HG02763 (cell line): ENCODE data around the gene SMIM12.
"Not testable (repeated sequence)": the region's sequence is repeated elsewhere in the genome, so short reads cannot be mapped to it uniquely, and the experiment has no call there.

Experiments used
- ATAC-seq: cut with Tn5 transposase; IDR thresholded peaks from one replicate; pipeline ENCODE4 v1.9.1; 2021; ENCODE audit warnings: mild to moderate bottlenecking, moderate library complexity; ENCODE audit not compliant: unreplicated experiment

SMIM12 gene

DNA sequence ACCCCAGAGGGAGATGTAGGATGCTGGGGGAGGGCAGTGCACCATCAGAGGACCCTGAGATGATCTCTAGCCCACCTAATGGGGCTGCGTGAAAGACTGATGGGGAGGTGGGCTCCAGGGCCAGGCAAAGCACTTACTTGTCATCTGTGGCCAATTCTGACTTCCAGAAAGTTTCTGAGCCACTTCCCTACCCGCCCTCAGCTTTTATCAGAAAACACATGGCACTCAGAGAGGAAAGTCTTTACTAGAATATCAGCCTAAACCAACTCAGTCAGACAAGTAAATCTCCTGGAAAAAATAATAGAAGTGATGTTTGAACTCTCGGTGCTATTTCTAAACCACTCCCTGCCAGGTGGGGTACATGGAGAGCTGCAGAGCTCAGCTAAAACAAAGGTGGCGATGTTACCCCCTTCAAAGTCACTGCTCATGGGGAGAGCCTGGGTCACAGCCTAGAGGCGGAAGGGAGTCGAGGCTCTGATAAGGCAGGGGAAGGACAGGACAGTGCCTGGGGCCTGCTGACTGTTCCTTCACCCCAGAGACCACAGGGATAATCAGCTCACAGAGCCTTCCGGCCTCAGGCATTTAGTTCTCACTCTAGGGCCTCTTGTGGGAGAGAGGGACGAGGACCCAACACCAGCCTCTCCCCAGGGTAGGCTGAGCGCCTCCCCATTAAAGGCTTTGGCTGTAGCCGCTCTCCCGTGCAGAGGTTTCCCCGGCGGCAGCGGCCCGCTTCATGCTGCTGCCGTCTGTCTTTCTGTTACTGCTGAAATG is 14.2 kb downstream of the SMIM12 start:
- ATAC-seq, result no peak

DNA sequence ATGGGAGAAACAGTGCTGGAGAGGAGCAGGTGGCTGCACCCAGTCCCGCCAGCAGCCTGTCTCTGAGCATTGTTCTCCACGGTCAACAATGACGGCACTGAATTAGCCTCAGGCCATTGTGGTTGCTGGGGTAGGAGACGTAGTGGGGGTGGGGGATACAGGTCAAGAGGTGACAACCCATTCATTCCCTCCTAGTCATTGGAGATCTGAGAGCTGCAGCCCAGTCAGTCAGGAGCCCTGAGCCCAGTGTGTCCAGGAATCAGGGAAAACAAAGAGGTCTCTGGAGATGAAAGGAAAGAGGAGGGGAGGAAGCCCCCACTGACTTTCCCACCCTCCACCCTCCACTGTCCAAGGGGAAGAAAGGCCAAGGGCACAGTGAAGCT is 15.3 kb downstream of the SMIM12 start:
- ATAC-seq, result no peak

GRCh38 chr1:34843392-34844251 is 15.9 kb downstream of the SMIM12 start:
- no peak for ATAC-seq

DNA sequence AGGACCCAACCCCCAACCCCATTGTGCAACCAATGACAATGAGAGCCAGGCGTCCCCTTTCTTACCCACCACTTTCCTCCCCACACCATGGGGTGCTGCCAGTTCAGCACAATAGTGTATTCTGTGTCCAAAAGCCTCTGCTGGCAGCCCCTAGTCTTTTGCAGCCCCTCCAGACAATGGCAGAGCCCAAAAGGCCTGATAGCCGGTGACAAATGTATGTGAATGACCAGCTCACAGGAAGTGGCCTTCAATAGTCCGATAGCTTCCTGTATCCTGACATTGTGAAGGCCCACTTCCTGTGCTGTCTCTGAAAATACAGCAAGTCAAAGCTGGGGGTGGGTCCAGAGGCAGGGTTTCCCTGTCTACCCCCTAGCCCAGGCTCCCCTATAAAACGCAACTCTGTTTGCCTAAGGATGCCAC is 16.6 kb downstream of the SMIM12 start:
- ATAC-seq, result no peak

DNA sequence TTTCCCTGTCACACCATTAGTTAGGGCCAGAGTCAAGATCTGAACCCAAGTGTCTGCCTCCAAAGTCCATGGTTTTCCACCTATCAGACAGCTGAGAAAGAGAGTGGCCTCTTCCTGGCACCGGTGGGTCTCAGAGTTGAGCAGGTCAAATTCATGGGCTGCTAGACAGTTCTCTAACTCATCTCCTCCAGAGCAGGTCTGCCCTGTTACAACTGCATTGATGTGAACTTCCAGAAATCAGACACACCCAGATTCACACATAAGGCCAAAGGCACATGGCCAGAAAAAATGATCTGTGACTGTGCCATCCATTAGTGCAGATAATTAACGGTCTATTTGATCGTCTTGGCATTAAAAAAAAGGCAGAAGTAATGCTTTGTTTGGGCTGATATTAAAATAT is 17.5 kb downstream of the SMIM12 start:
- no peak for ATAC-seq

- no peak for ATAC-seq
Observed at GRCh38 chr1:34840426-34840825, 19.1 kb downstream of the SMIM12 start.

- ATAC-seq, result no peak
Observed at GRCh38 chr1:34839526-34840305, 19.8 kb downstream of the SMIM12 start.

DNA sequence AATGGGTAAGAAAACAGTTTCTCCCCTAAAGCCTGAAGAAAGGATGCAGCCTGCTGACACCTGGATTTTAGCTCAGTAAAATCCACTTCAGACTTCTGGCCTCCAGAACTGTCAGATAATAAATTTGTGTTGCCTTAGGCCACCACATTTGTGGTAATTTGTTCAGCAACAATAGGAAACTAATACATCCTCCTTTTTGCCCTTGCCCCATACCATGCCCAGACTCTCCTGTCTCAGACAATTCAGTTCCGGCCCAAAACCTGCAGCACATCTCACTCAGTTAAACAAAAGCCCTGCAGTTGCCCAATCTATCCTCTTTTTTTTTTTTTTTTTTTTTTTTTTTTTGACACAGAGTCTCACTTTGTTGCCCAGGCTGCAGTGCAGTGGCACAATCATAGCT is 25.8 kb downstream of the SMIM12 start:
- ATAC-seq, result no peak

GRCh38 chr1:34831721-34832246 is 27.8 kb downstream of the SMIM12 start:
- ATAC-seq, result no peak

- no peak for ATAC-seq
Observed at GRCh38 chr1:34829250-34829649, 30.3 kb downstream of the SMIM12 start.

GRCh38 chr1:34828611-34829010 is 30.9 kb downstream of the SMIM12 start:
- ATAC-seq, result no peak

DNA sequence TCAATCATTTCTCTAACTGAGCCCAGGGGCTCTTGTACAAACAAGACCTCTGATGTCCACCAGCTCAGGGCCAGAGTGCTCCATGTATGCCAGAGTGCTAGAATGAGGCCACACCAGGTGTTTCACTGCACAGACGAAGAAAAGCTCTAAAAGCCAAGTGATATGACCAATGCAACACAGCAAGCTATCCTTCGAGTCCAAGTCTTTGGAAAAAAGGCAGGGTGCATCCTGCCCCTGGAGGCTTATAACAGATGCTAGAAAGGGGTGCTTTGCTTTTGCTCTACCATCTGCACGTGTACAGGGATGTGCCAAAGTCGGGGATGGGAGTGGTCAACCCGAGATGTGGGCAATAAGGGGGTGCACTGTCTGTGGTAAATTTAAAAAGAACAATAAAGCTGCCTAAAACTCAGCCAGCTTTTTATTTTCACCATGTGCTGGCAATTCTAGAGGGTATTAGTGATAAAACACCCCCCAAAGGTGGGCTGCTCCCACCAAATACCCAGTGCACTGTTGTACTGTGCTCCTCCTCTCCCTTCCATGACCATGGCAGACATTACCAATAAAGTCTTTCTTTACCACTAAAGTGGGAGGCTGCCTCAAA is 32.1 kb downstream of the SMIM12 start:
- ATAC-seq, result no peak

DNA sequence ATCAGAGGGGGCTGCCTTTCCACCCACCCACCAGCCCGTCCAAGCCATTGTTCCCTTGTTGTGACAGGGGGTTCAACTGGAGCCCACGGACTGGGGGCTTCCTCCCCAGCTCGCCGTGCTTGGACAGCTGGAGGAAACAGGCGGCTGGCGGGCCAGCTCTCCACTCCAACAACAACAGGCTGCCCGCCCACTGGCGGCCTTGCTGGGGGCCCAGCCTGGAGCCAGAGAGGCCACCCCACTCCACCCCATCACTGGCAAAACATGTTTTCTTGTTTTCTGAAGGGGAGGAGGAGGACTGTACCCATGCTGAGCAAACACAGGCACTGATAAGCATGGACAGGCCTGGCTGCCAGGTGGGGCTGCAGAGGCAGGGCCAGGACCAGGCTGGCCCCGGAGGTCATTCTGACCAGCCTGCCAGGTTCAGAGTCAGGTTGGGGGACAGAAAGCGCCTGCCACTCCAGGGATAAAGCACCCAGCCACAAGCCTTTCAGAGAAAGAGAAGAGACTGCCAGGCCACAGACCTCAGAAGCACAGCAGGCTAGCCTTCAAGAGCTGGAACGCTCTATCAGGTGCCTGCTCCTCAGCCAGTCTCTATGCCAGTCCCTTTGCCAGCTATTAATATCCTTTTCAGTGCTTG is 34.0 kb downstream of the SMIM12 start:
- no peak for ATAC-seq

- ATAC-seq, result no peak
Observed at GRCh38 chr1:34824817-34825454, 34.6 kb downstream of the SMIM12 start.

DNA sequence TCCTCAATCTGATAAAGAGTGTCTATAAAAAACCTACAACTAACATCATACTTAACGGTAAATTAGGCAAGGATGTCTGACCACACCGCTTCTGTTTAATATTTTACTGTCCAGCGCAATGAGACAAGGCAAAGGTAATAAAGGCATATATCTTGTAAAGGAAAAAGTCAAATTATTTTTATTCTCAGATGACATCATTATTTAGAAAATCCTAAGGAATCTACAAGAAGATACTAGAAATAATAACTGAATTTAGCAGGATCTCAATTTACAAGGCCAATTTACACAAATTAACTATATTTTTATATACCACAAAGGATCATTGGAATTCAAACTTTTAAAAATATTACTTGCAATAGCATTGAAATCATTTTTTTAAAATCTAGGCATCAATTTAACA is 37.3 kb downstream of the SMIM12 start:
- ATAC-seq, result no peak

- not testable (repeated sequence) for ATAC-seq
Observed at GRCh38 chr1:34818862-34819261, 40.7 kb downstream of the SMIM12 start.

DNA sequence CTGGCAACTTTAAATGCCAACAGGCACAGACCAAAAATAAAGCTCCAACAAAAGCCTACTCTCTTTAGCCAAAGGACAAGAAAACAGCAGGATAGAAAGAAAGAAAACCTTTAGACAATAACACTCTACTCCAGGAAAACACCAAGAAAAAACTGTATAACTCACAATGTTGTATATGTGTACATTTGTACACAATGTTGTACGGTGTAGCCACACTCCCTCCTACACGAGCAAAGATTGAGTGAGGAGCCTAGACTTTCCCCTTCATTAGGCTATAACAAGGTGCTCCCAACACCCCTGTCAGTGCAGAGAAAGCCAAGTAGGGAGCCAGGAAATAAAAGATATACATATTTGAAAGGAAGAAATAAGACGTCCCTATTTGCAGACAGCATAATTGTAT is 42.8 kb downstream of the SMIM12 start:
- ATAC-seq, result no peak

DNA sequence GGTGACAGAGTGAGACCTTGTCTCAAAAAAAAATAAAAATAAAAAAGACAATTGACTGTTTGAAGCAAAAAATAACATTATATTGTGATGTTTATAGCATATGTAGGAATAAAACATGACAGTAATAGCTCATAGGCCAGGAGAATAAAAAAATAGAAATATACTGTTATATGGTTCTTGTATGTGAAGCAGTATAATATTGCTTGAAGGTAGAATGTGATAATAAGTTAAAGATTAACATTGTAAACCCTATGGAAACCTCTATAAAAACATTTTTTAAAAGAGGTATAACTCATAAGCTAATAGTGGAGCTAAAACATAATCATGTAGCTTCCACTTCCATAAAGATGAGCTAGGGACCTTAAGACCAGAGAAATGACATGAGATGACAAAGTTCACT is 43.2 kb downstream of the SMIM12 start:
- no peak for ATAC-seq

DNA sequence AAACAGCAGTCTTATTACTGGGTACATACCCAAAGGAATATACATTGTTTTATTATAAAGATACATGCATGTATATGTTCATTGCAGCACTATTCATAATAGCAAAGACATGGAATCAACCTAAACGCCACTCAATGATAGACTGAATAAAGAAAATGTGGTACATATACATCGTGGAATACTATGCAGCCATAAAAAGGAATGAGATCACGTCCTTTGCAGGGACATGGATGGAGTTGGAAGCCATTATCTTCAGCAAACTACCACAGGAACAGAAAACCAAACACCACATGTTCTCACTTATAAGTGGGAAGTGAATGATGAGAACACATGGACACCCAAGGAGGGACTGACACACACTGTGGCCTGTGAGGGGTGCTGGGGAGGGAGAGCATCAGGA is 48.8 kb downstream of the SMIM12 start:
- not testable (repeated sequence) for ATAC-seq
